Endometrium (tissue), 2 donors: ENCODE data around the gene CDC26.
"Not testable (repeated sequence)": the region's sequence is repeated elsewhere in the genome, so short reads cannot be mapped to it uniquely, and the experiment has no call there.

Experiments
- FAIRE-seq: peaks from 2 replicates; lab custom pipeline; 2012; peaks lifted over from hg19 to GRCh38; lab: Jason Lieb, UNC
- donor health status: control.
- donor health status: control.

Gene CDC26

GRCh38 chr9:113275157-113276131 is at the start of gene CDC26, which contains the start of gene PRPF4:
Gene CDC26 (minus strand): TSS chr9:113275572. CDS start chr9:113272507, 3,065 bp downstream.
Gene PRPF4 (plus strand): TSS chr9:113275658. CDS start chr9:113275744, 86 bp downstream.
- FAIRE-seq: peak; percentile 94

- no peak for FAIRE-seq
Observed at GRCh38 chr9:113322671-113323070, 47.3 kb upstream of the CDC26 start.

- FAIRE-seq: no peak
Observed at GRCh38 chr9:113320051-113320450, 44.7 kb upstream of the CDC26 start.

GRCh38 chr9:113319054-113319453 is 43.7 kb upstream of the CDC26 start:
- FAIRE-seq: no peak

- FAIRE-seq: no peak
Observed at GRCh38 chr9:113317777-113318176, 42.4 kb upstream of the CDC26 start.

GRCh38 chr9:113316030-113316429 is 40.7 kb upstream of the CDC26 start:
- FAIRE-seq: no peak

- no peak for FAIRE-seq
Observed at GRCh38 chr9:113315231-113315630, 39.9 kb upstream of the CDC26 start.

GRCh38 chr9:113313261-113313660 is 37.9 kb upstream of the CDC26 start:
- no peak for FAIRE-seq

GRCh38 chr9:113311961-113312360 is 36.6 kb upstream of the CDC26 start:
- no peak for FAIRE-seq

- FAIRE-seq: no peak
Observed at GRCh38 chr9:113310538-113310937, 35.2 kb upstream of the CDC26 start.

GRCh38 chr9:113309204-113309813 is 33.9 kb upstream of the CDC26 start:
- peak; percentile 73 for FAIRE-seq

GRCh38 chr9:113307396-113307975 is 32.1 kb upstream of the CDC26 start:
- no peak for FAIRE-seq

GRCh38 chr9:113306566-113306965 is 31.2 kb upstream of the CDC26 start:
- no peak for FAIRE-seq

- FAIRE-seq: no peak
Observed at GRCh38 chr9:113302792-113303418, 27.5 kb upstream of the CDC26 start, which contains the start of gene RNF183. Gene RNF183 (minus strand): TSS chr9:113303376. CDS start chr9:113298184, 5,192 bp downstream.

- FAIRE-seq: no peak
Observed at GRCh38 chr9:113301548-113301947, 26.2 kb upstream of the CDC26 start.

GRCh38 chr9:113299800-113300292 is 24.5 kb upstream of the CDC26 start:
- no peak for FAIRE-seq

- no peak for FAIRE-seq
Observed at GRCh38 chr9:113298924-113299770, 23.8 kb upstream of the CDC26 start.

GRCh38 chr9:113298311-113298710 is 22.9 kb upstream of the CDC26 start:
- no peak for FAIRE-seq

GRCh38 chr9:113296796-113297558 is 21.6 kb upstream of the CDC26 start:
- no peak for FAIRE-seq

- not testable (repeated sequence) for FAIRE-seq
Observed at GRCh38 chr9:113296247-113296646, 20.9 kb upstream of the CDC26 start.
